ENCODE results near the gene RPA4. TPM values are rescaled to one million over a fixed set of nuclear protein-coding genes. Genes with fewer than 3 reads are reported as not detected.

RPA4 gene
- total RNA-seq (0.96 and 1.5 TPM in 2 replicates), polyA plus RNA-seq (0.90 and 1.3 TPM in 2 replicates)

GRCh38 chrX:96883608-96884007 is at the start of gene RPA4:
RPA4 (plus strand) TSS chrX:96883908; CDS start chrX:96884311, 403 bp downstream.
- 91% methylated on average over 10 of the region's 10 CpGs for WGBS (ENCODE audit: low lambda C conversion rate, missing lambda C conversion rate)
- Histone ChIP-seq H3K9me3 (ENCODE audit: low read depth) (no peaks in the 10 kb centered on the region), H3K27me3 (no peaks in the 10 kb centered on the region), H3K4me2 (no peak within 1 kb of the TSS), H3K79me2 (no peaks in the 10 kb centered on the region), H3K27ac (no peak within 1 kb of the TSS), H3K4me3 (no peak within 1 kb of the TSS), H4K20me1 (ENCODE audit: insufficient read depth, poor library complexity, severe bottlenecking) (no peaks in the 10 kb centered on the region), H3K4me1 (ENCODE audit: insufficient read depth) (no peaks in the 10 kb centered on the region), H2AFZ (no peak within 1 kb of the TSS), H3K36me3 (replicated peaks; ENCODE audit: insufficient read depth, low read depth) (no peaks in the 10 kb centered on the region), H3K9me2 (replicated peaks; ENCODE audit: insufficient read depth) (no peaks in the 10 kb centered on the region)
- TF ChIP-seq EZH2 (IDR thresholded peaks at IDR 0.05; ENCODE audit: borderline replicate concordance) (no peak), CTCF (IDR thresholded peaks at IDR 0.05; ENCODE audit: poor library complexity) (no peak), EZH2phosphoT487 (IDR thresholded peaks at IDR 0.05; ENCODE audit: low read depth, severe bottlenecking, unreplicated experiment) (no peak)
- no peak for DNase-seq (ENCODE audit: low spot score)

GRCh38 chrX:96834137-96834536 is 49.6 kb upstream of the RPA4 start:
- H2AFZ ChIP-seq = no peak overlapping the region
- H3K27me3 ChIP-seq = no peaks in the 10 kb centered on the region
- 68% methylated on average over 1 of the region's 1 CpG for WGBS (ENCODE audit: low lambda C conversion rate, missing lambda C conversion rate)
- H3K4me2 ChIP-seq = no peak overlapping the region
- no peaks in the 10 kb centered on the region for H3K79me2 ChIP-seq
- H3K36me3 ChIP-seq (replicated peaks; ENCODE audit: insufficient read depth, low read depth) = no peaks in the 10 kb centered on the region
- DNase-seq (ENCODE audit: low spot score) = no peak
- no peaks in the 10 kb centered on the region for H3K9me3 ChIP-seq (ENCODE audit: low read depth)
- no peak for TF ChIP-seq CTCF (IDR thresholded peaks at IDR 0.05; ENCODE audit: poor library complexity)
- no peak for TF ChIP-seq EZH2 (IDR thresholded peaks at IDR 0.05; ENCODE audit: borderline replicate concordance)
- no peak for TF ChIP-seq EZH2phosphoT487 (IDR thresholded peaks at IDR 0.05; ENCODE audit: low read depth, severe bottlenecking, unreplicated experiment)
- H3K4me3 ChIP-seq = no peak overlapping the region
- no peaks in the 10 kb centered on the region for H3K4me1 ChIP-seq (ENCODE audit: insufficient read depth)
- H4K20me1 ChIP-seq (ENCODE audit: insufficient read depth, poor library complexity, severe bottlenecking) = no peaks in the 10 kb centered on the region
- H3K27ac ChIP-seq = no peak overlapping the region
- H3K9me2 ChIP-seq (replicated peaks; ENCODE audit: insufficient read depth) = no peaks in the 10 kb centered on the region

- H3K79me2 ChIP-seq = no peaks in the 10 kb centered on the region
- no peak overlapping the region for H2AFZ ChIP-seq
- 88% methylated on average over 5 of the region's 5 CpGs for WGBS (ENCODE audit: low lambda C conversion rate, missing lambda C conversion rate)
- no peak for TF ChIP-seq EZH2phosphoT487 (IDR thresholded peaks at IDR 0.05; ENCODE audit: low read depth, severe bottlenecking, unreplicated experiment)
- TF ChIP-seq EZH2 (IDR thresholded peaks at IDR 0.05; ENCODE audit: borderline replicate concordance) = no peak
- TF ChIP-seq CTCF (IDR thresholded peaks at IDR 0.05; ENCODE audit: poor library complexity) = no peak
- H3K4me2 ChIP-seq = no peak overlapping the region
- no peaks in the 10 kb centered on the region for H3K4me1 ChIP-seq (ENCODE audit: insufficient read depth)
- H3K36me3 ChIP-seq (replicated peaks; ENCODE audit: insufficient read depth, low read depth) = no peaks in the 10 kb centered on the region
- no peak overlapping the region for H3K4me3 ChIP-seq
- H3K27ac ChIP-seq = no peak overlapping the region
- H4K20me1 ChIP-seq (ENCODE audit: insufficient read depth, poor library complexity, severe bottlenecking) = no peaks in the 10 kb centered on the region
- no peaks in the 10 kb centered on the region for H3K9me3 ChIP-seq (ENCODE audit: low read depth)
- DNase-seq (ENCODE audit: low spot score) = no peak
- no peaks in the 10 kb centered on the region for H3K27me3 ChIP-seq
- H3K9me2 ChIP-seq (replicated peaks; ENCODE audit: insufficient read depth) = no peaks in the 10 kb centered on the region
These were observed 47.9 kb upstream of the RPA4 start for GRCh38 chrX:96835660-96836289.
